ENCODE measurements around the gene STARD5. TPM values are rescaled to one million over a fixed set of nuclear protein-coding genes. Genes with fewer than 3 reads are reported as not detected.
"Not testable (repeated sequence)": the region's sequence is repeated elsewhere in the genome, so short reads cannot be mapped to it uniquely, and the experiment has no call there.

STARD5 gene
- total RNA-seq, 1 donor from 2014 or later, result 2.4 TPM

- Mint-ChIP-seq H3K27ac (ENCODE audit: unreplicated experiment) (no peak overlapping the region), H3K4me1 (no peaks in the 10 kb centered on the region), H3K27me3 (ENCODE audit: low read depth) (peaks cover 4% of the 10 kb centered on the region), H3K9me3 (no peaks in the 10 kb centered on the region), H3K36me3 (ENCODE audit: low read depth) (no peaks in the 10 kb centered on the region), H3K4me3 (no peak overlapping the region)
- no peak for DNase-seq (ENCODE audit: low read depth, low spot score)
- TF ChIP-seq, protein P1, sequence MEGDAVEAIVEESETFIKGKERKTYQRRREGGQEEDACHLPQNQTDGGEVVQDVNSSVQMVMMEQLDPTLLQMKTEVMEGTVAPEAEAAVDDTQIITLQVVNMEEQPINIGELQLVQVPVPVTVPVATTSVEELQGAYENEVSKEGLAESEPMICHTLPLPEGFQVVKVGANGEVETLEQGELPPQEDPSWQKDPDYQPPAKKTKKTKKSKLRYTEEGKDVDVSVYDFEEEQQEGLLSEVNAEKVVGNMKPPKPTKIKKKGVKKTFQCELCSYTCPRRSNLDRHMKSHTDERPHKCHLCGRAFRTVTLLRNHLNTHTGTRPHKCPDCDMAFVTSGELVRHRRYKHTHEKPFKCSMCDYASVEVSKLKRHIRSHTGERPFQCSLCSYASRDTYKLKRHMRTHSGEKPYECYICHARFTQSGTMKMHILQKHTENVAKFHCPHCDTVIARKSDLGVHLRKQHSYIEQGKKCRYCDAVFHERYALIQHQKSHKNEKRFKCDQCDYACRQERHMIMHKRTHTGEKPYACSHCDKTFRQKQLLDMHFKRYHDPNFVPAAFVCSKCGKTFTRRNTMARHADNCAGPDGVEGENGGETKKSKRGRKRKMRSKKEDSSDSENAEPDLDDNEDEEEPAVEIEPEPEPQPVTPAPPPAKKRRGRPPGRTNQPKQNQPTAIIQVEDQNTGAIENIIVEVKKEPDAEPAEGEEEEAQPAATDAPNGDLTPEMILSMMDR (conservative IDR thresholded peaks at IDR 0.05), result no peak
Observed at GRCh38 chr15:81351651-81352050, 27.7 kb upstream of the STARD5 start.

- H3K4me3 Mint-ChIP-seq, result no peak overlapping the region
- no peaks in the 10 kb centered on the region for H3K36me3 Mint-ChIP-seq (ENCODE audit: low read depth)
- H3K27ac Mint-ChIP-seq (ENCODE audit: unreplicated experiment), result no peak overlapping the region
- no peaks in the 10 kb centered on the region for H3K4me1 Mint-ChIP-seq
- peaks cover 4% of the 10 kb centered on the region for H3K27me3 Mint-ChIP-seq (ENCODE audit: low read depth)
- no peaks in the 10 kb centered on the region for H3K9me3 Mint-ChIP-seq
- TF ChIP-seq, protein P1 (conservative IDR thresholded peaks at IDR 0.05), result no peak
- DNase-seq (ENCODE audit: low read depth, low spot score), result no peak
Observed at GRCh38 chr15:81349271-81349670, 25.3 kb upstream of the STARD5 start.

DNA sequence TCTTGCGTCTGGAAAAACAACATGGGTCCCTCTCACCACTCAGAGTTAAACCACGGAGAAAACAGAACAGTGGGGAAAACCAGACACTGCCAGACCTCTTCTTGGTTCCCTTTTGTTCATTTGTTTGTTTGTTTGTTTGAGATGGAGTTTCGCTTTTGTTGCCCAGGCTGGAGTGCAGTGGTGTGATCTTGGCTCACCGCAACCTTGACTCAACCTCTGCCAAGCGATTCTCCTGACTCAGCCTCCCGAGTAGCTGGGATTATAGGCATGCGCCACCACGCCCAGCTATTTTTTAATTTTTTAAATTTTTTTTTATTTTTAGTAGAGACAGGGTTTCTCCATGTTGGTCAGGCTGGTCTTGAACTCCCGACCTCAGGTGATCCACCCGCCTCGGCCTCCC, 24.8 kb upstream of the STARD5 start:
- not testable (repeated sequence) for H3K4me3 Mint-ChIP-seq; H3K36me3 Mint-ChIP-seq (ENCODE audit: low read depth); H3K4me1 Mint-ChIP-seq; H3K27me3 Mint-ChIP-seq (ENCODE audit: low read depth); DNase-seq (ENCODE audit: low read depth, low spot score); H3K9me3 Mint-ChIP-seq; H3K27ac Mint-ChIP-seq (ENCODE audit: unreplicated experiment)

- no peak overlapping the region for H3K27ac Mint-ChIP-seq (ENCODE audit: unreplicated experiment)
- TF ChIP-seq, protein P1 (conservative IDR thresholded peaks at IDR 0.05), result no peak
- H3K36me3 Mint-ChIP-seq (ENCODE audit: low read depth), result no peaks in the 10 kb centered on the region
- peaks cover 9% of the 10 kb centered on the region for H3K27me3 Mint-ChIP-seq (ENCODE audit: low read depth)
- no peaks in the 10 kb centered on the region for H3K4me1 Mint-ChIP-seq
- no peak overlapping the region for H3K4me3 Mint-ChIP-seq
- DNase-seq (ENCODE audit: low read depth, low spot score), result no peak
- H3K9me3 Mint-ChIP-seq, result no peaks in the 10 kb centered on the region
Observed at GRCh38 chr15:81347910-81348309, 24.0 kb upstream of the STARD5 start.

GRCh38 chr15:81346611-81347010, 22.7 kb upstream of the STARD5 start:
- DNase-seq (ENCODE audit: low read depth, low spot score), result no peak
- Mint-ChIP-seq H3K27me3 (ENCODE audit: low read depth) (peaks cover 15% of the 10 kb centered on the region), H3K36me3 (ENCODE audit: low read depth) (no peaks in the 10 kb centered on the region), H3K27ac (ENCODE audit: unreplicated experiment) (no peak overlapping the region), H3K4me1 (no peaks in the 10 kb centered on the region), H3K9me3 (no peaks in the 10 kb centered on the region), H3K4me3 (no peak overlapping the region)
- TF ChIP-seq, protein P1 (conservative IDR thresholded peaks at IDR 0.05), result no peak

DNA sequence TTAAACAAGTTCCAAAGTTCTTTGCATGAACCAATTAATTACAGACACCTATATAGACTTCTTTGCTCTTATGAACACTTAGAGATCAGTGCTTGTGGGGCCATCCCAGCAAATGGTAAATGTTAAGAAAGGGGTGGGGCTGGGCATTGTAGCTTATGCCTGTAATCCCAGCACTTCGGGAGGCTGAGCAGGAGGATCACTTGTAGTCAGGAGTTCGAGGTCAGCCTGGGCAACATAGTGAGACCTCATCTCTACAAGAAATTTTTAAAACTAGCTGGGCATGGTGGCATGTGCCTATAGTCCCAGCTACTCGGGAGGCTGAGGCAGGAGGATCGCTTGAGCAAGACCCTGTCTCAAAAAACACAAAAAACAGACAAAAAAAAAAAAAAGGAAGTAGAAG, 19.4 kb upstream of the STARD5 start:
- Mint-ChIP-seq H3K36me3 (ENCODE audit: low read depth) (no peaks in the 10 kb centered on the region), H3K27ac (ENCODE audit: unreplicated experiment) (no peak overlapping the region), H3K9me3 (no peaks in the 10 kb centered on the region), H3K4me1 (no peaks in the 10 kb centered on the region), H3K27me3 (ENCODE audit: low read depth) (peaks cover 20% of the 10 kb centered on the region), H3K4me3 (no peak overlapping the region)
- no peak for DNase-seq (ENCODE audit: low read depth, low spot score)
- TF ChIP-seq, protein P1 (conservative IDR thresholded peaks at IDR 0.05), result no peak
